ENCODE data around the gene CLEC2B.

Gene CLEC2B

GRCh38 chr12:9872162-9872561 is 3.0 kb upstream of the CLEC2B start:
- in situ Hi-C loops (cut with MboI; ENCODE audit: low sequenced_read_pairs, unreplicated experiment), result no loop called here
- TF ChIP-seq, protein P1, sequence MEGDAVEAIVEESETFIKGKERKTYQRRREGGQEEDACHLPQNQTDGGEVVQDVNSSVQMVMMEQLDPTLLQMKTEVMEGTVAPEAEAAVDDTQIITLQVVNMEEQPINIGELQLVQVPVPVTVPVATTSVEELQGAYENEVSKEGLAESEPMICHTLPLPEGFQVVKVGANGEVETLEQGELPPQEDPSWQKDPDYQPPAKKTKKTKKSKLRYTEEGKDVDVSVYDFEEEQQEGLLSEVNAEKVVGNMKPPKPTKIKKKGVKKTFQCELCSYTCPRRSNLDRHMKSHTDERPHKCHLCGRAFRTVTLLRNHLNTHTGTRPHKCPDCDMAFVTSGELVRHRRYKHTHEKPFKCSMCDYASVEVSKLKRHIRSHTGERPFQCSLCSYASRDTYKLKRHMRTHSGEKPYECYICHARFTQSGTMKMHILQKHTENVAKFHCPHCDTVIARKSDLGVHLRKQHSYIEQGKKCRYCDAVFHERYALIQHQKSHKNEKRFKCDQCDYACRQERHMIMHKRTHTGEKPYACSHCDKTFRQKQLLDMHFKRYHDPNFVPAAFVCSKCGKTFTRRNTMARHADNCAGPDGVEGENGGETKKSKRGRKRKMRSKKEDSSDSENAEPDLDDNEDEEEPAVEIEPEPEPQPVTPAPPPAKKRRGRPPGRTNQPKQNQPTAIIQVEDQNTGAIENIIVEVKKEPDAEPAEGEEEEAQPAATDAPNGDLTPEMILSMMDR (IDR thresholded peaks at IDR 0.05; ENCODE audit: borderline replicate concordance, control extremely low read depth, extremely low read depth, insufficient read depth, missing control alignments), result no peak
- no peak for DNase-seq (ENCODE audit: low spot score)

GRCh38 chr12:9870286-9870866 is 1.2 kb upstream of the CLEC2B start:
- no peak for DNase-seq (ENCODE audit: low spot score)
- TF ChIP-seq, protein P1 (IDR thresholded peaks at IDR 0.05; ENCODE audit: borderline replicate concordance, control extremely low read depth, extremely low read depth, insufficient read depth, missing control alignments), result no peak
- in situ Hi-C loops (cut with MboI; ENCODE audit: low sequenced_read_pairs, unreplicated experiment), result no loop called here

DNA sequence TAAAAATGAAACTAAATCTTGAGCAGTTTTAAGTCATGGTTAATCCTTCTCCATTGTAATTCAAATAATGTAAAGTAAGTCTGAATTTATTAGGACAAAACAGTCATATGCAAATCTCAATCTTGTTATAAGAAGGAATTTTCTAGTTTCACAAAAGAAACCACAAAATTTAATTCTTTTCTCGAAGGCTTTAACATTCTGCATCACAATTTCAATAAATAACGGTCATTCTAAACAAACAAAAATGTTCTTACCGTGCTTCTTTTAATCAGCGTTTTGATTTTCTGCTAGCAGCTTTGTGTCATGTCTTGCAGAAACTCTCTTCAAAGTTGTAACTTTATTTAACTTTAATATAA is 225 bp downstream of the CLEC2B start:
- in situ Hi-C loops (cut with MboI; ENCODE audit: low sequenced_read_pairs, unreplicated experiment), result no loop called here
- TF ChIP-seq, protein P1 (IDR thresholded peaks at IDR 0.05; ENCODE audit: borderline replicate concordance, control extremely low read depth, extremely low read depth, insufficient read depth, missing control alignments), result no peak
- DNase-seq (ENCODE audit: low spot score), result no peak

- in situ Hi-C loops (cut with MboI; ENCODE audit: low sequenced_read_pairs, unreplicated experiment), result no loop called here
- TF ChIP-seq, protein P1 (IDR thresholded peaks at IDR 0.05; ENCODE audit: borderline replicate concordance, control extremely low read depth, extremely low read depth, insufficient read depth, missing control alignments), result no peak
- DNase-seq (ENCODE audit: low spot score), result no peak
Observed at GRCh38 chr12:9868311-9868801, 798 bp downstream of the CLEC2B start.

- no peak for DNase-seq (ENCODE audit: low spot score)
- TF ChIP-seq, protein P1 (IDR thresholded peaks at IDR 0.05; ENCODE audit: borderline replicate concordance, control extremely low read depth, extremely low read depth, insufficient read depth, missing control alignments), result no peak
- in situ Hi-C loops (cut with MboI; ENCODE audit: low sequenced_read_pairs, unreplicated experiment), result no loop called here
Observed at GRCh38 chr12:9867531-9867930, 1.6 kb downstream of the CLEC2B start.

DNA sequence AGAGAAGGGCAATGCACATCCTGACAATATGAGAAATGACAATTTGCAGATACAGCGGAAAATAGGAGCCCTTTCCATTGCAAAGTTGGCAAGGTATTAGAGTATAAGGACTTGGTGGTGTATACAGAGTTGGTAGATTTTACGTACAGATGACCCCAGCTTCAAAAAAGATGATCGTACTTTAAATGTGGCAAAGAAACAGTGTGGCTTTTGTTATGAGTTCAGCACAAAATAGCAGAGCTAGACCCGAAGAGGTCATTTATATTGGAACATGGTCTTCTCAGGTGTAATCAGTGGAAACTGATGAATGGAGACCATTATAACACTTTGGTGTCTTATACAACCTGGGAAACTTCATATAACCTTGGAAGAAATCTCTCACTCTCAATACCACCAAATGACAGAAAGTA is 2.3 kb downstream of the CLEC2B start:
- no peak for DNase-seq (ENCODE audit: low spot score)
- TF ChIP-seq, protein P1 (IDR thresholded peaks at IDR 0.05; ENCODE audit: borderline replicate concordance, control extremely low read depth, extremely low read depth, insufficient read depth, missing control alignments), result no peak
- in situ Hi-C loops (cut with MboI; ENCODE audit: low sequenced_read_pairs, unreplicated experiment), result no loop called here

Data from GM13976 (cell line).